Dendritic cell treated with granulocyte-macrophage colony-stimulating factor and Interleukin-4, amounts not matched to agents 40 ng/mL and 50 ng/mL, for 4 days (primary cell): ENCODE data around the gene HDAC11.

ENCODE experiments used
- H3K27ac Mint-ChIP-seq: one replicate; pipeline ENCODE4 v1.8.0; 2022; ENCODE audit warnings: mild to moderate bottlenecking, mixed read lengths
- H3K27me3 Mint-ChIP-seq: one replicate; pipeline ENCODE4 v1.8.0; 2022; ENCODE audit warnings: mild to moderate bottlenecking, mixed read lengths
- H3K36me3 Mint-ChIP-seq: one replicate; pipeline ENCODE4 v1.8.0; 2022; ENCODE audit warnings: low read depth, mixed read lengths
- H3K4me1 Mint-ChIP-seq: one replicate; pipeline ENCODE4 v1.8.0; 2022; ENCODE audit warnings: low read depth, mixed read lengths
- H3K4me3 Mint-ChIP-seq: one replicate; pipeline ENCODE4 v1.8.0; 2022; ENCODE audit warnings: mild to moderate bottlenecking, moderate library complexity, mixed read lengths
- H3K9me3 Mint-ChIP-seq: one replicate; pipeline ENCODE4 v1.8.0; 2022; ENCODE audit warnings: mixed read lengths
- intact Hi-C: fragments of 100-400 bp; cut with micrococcal nuclease; formaldehyde crosslinking; loops from one replicate; pipeline ENCODE4 v1.15.0; 2022

The HDAC11 gene

GRCh38 chr3:13524979-13525669 lies 45.0 kb downstream of the HDAC11 start:
- intact Hi-C loops: no loop called here
- Mint-ChIP-seq H3K4me3 (no peak overlapping the region), H3K4me1 (no peaks in the 10 kb centered on the region), H3K9me3 (no peaks in the 10 kb centered on the region), H3K27ac (no peak overlapping the region), H3K36me3 (no peaks in the 10 kb centered on the region), H3K27me3 (peaks cover 4% of the 10 kb centered on the region)

DNA sequence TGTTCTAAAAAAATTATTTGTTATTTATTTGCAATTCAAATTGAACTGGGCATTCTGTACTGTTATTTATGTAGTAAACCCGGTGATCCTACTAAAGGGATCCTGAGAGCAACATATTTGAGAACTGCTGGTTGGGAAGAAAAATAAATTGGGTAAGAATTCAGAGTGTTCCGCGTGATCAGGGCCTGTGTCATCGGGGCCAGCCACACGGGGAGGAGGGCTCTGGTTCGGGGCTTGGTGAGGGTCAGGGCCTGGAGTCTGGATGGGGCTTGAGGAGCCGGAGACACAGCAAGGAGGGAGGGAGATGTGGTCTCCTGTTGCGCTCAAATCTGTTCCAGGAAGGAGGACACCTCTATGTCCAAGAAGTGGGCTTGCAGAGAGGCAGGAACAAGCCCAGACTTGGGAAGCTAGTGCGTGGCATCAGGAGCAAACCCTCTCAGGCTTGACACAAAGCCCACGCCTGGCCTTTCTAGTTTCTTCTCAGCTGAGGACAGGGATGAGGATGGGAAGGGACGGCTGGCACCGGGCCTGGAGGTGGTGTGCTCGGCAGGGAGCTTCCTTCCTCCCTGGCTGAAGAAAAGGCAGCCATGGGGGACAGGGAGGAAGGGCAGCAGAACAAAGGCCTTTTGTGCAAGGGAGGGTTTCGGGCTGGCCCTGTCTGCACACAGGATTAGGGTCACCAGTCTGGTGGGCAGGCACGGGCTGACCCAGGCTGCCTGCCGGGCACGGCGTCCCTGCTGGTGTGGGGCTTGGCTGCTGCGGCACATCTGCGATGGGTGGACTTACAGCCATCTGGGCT lies 45.9 kb downstream of the HDAC11 start:
- no peak overlapping the region for H3K27ac Mint-ChIP-seq
- intact Hi-C loops: no loop called here
- no peak overlapping the region for H3K4me3 Mint-ChIP-seq
- H3K36me3 Mint-ChIP-seq: no peaks in the 10 kb centered on the region
- no peaks in the 10 kb centered on the region for H3K4me1 Mint-ChIP-seq
- H3K27me3 Mint-ChIP-seq: peaks cover 4% of the 10 kb centered on the region
- H3K9me3 Mint-ChIP-seq: no peaks in the 10 kb centered on the region

DNA sequence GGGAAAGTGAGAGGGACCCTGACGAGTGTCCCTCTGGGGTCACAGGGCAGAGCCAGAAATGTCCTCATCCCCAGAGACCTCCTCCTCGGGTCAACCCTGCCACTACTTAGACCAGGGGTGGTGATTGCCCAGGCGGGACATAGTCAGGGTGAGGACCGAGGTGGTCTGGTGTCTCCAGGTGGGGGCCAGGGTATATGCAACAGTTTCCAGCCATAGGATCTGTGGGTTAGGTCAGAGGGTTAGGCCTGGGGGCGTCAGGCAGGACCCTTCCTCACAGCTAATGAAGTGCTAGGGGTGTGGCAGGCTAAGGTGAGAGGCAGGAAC lies 46.5 kb downstream of the HDAC11 start:
- no peak overlapping the region for H3K4me3 Mint-ChIP-seq
- no peaks in the 10 kb centered on the region for H3K9me3 Mint-ChIP-seq
- peaks cover 4% of the 10 kb centered on the region for H3K27me3 Mint-ChIP-seq
- H3K4me1 Mint-ChIP-seq: no peaks in the 10 kb centered on the region
- intact Hi-C loops: no loop called here
- H3K36me3 Mint-ChIP-seq: no peaks in the 10 kb centered on the region
- no peak overlapping the region for H3K27ac Mint-ChIP-seq

- intact Hi-C loops: no loop called here
- H3K27ac Mint-ChIP-seq: no peak overlapping the region
- peaks cover 2% of the 10 kb centered on the region for H3K27me3 Mint-ChIP-seq
- no peaks in the 10 kb centered on the region for H3K36me3 Mint-ChIP-seq
- H3K9me3 Mint-ChIP-seq: no peaks in the 10 kb centered on the region
- H3K4me1 Mint-ChIP-seq: no peaks in the 10 kb centered on the region
- H3K4me3 Mint-ChIP-seq: no peak overlapping the region
Observed at GRCh38 chr3:13528217-13528867, 48.2 kb downstream of the HDAC11 start.

GRCh38 chr3:13529196-13530112 lies 49.3 kb downstream of the HDAC11 start:
- Mint-ChIP-seq H3K27me3 (peaks cover 2% of the 10 kb centered on the region), H3K9me3 (no peaks in the 10 kb centered on the region), H3K4me3 (no peak overlapping the region), H3K4me1 (no peaks in the 10 kb centered on the region), H3K27ac (no peak overlapping the region), H3K36me3 (no peaks in the 10 kb centered on the region)
- intact Hi-C loops: no loop called here

GRCh38 chr3:13530241-13531009 lies 50.3 kb downstream of the HDAC11 start:
- Mint-ChIP-seq H3K36me3 (no peaks in the 10 kb centered on the region), H3K27ac (no peak overlapping the region), H3K27me3 (peaks cover 2% of the 10 kb centered on the region), H3K4me1 (no peaks in the 10 kb centered on the region), H3K9me3 (no peaks in the 10 kb centered on the region), H3K4me3 (no peak overlapping the region)
- intact Hi-C loops: no loop called here

GRCh38 chr3:13532085-13532484 lies 52.0 kb downstream of the HDAC11 start:
- H3K4me1 Mint-ChIP-seq: peaks cover 6% of the 10 kb centered on the region
- no peaks in the 10 kb centered on the region for H3K9me3 Mint-ChIP-seq
- H3K27ac Mint-ChIP-seq: no peak overlapping the region
- H3K27me3 Mint-ChIP-seq: peaks cover 5% of the 10 kb centered on the region
- intact Hi-C loops: no loop called here
- H3K4me3 Mint-ChIP-seq: no peak overlapping the region
- no peaks in the 10 kb centered on the region for H3K36me3 Mint-ChIP-seq

- H3K27me3 Mint-ChIP-seq: peaks cover 5% of the 10 kb centered on the region
- H3K36me3 Mint-ChIP-seq: no peaks in the 10 kb centered on the region
- H3K27ac Mint-ChIP-seq: no peak overlapping the region
- H3K4me1 Mint-ChIP-seq: peaks cover 6% of the 10 kb centered on the region
- intact Hi-C loops: no loop called here
- H3K4me3 Mint-ChIP-seq: no peak overlapping the region
- no peaks in the 10 kb centered on the region for H3K9me3 Mint-ChIP-seq
Observed at GRCh38 chr3:13532631-13533030, 52.5 kb downstream of the HDAC11 start.

- intact Hi-C loops: no loop called here
- Mint-ChIP-seq H3K9me3 (no peaks in the 10 kb centered on the region), H3K27ac (no peak overlapping the region), H3K36me3 (no peaks in the 10 kb centered on the region), H3K27me3 (peaks cover 5% of the 10 kb centered on the region), H3K4me1 (peaks cover 6% of the 10 kb centered on the region), H3K4me3 (no peak overlapping the region)
Observed at GRCh38 chr3:13533885-13534301, 53.8 kb downstream of the HDAC11 start.

DNA sequence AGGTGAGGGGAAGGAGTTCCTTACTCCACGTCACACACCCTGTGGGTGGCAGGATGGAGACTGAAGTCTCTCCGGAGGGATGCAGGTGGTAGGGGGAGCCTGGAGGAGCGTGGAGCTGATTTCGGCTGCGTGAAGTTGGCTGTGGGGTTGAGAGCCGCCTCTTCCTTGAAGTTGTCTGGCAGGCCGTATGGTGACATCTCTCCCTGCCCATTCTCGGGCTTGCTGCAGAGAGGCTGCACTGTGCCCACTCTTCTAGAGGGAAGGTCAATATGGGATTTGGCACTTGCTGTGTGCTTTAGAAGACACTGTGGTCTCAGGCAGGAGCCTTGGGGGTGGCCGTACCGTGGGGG lies 55.4 kb downstream of the HDAC11 start:
- H3K27me3 Mint-ChIP-seq: peaks cover 5% of the 10 kb centered on the region
- no peaks in the 10 kb centered on the region for H3K9me3 Mint-ChIP-seq
- H3K27ac Mint-ChIP-seq: no peak overlapping the region
- H3K36me3 Mint-ChIP-seq: no peaks in the 10 kb centered on the region
- no peak overlapping the region for H3K4me3 Mint-ChIP-seq
- peaks cover 6% of the 10 kb centered on the region for H3K4me1 Mint-ChIP-seq
- intact Hi-C loops: no loop called here

GRCh38 chr3:13535905-13536304 lies 55.8 kb downstream of the HDAC11 start:
- peaks cover 5% of the 10 kb centered on the region for H3K27me3 Mint-ChIP-seq
- H3K36me3 Mint-ChIP-seq: no peaks in the 10 kb centered on the region
- no peak overlapping the region for H3K4me3 Mint-ChIP-seq
- no peaks in the 10 kb centered on the region for H3K9me3 Mint-ChIP-seq
- H3K4me1 Mint-ChIP-seq: peaks cover 6% of the 10 kb centered on the region
- H3K27ac Mint-ChIP-seq: no peak overlapping the region
- intact Hi-C loops: no loop called here

DNA sequence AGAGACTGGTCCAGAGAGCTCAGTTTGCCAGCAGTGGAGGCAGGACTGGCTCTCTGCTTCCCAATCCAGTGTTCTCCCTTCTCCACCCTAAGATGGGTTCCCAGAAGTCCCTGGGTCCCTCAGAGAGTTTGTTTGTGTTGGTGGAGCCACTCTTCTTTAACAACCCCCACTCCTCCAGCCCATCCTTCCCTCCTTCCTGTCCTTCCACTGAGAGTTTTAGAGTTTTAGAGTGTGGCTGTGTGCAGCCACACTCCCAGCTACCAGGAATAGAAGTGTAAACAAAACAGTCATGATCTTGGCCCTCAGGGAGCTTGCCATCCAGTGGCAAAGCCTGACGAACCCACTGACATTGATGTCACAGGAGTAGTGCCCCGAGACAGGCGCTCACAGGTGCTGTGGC lies 56.3 kb downstream of the HDAC11 start:
- peaks cover 6% of the 10 kb centered on the region for H3K4me1 Mint-ChIP-seq
- H3K9me3 Mint-ChIP-seq: no peaks in the 10 kb centered on the region
- H3K36me3 Mint-ChIP-seq: no peaks in the 10 kb centered on the region
- H3K27ac Mint-ChIP-seq: no peak overlapping the region
- H3K4me3 Mint-ChIP-seq: no peak overlapping the region
- intact Hi-C loops: no loop called here
- peaks cover 5% of the 10 kb centered on the region for H3K27me3 Mint-ChIP-seq

DNA sequence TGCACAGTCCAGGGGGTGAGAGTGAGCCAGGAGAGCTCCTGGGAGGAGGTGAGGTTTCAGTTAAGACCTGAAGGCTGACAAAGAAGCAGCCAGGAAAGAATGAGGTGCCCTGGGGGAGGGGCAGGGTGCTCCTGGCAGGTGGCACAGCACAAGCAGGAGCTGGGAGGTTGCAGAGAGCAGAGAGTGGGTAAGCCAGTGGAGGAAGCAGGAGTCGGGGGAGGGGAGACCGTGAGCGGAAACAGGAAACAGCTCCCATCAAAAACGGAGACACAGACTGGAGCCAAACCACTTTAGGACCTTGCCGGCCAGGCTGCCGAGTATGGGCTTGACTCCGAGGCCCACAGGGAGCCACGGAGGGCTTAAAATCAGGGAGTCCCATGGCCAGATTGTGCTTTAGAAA lies 56.7 kb downstream of the HDAC11 start:
- H3K27ac Mint-ChIP-seq: no peak overlapping the region
- H3K36me3 Mint-ChIP-seq: no peaks in the 10 kb centered on the region
- H3K9me3 Mint-ChIP-seq: no peaks in the 10 kb centered on the region
- peaks cover 6% of the 10 kb centered on the region for H3K27me3 Mint-ChIP-seq
- intact Hi-C loops: no loop called here
- peaks cover 6% of the 10 kb centered on the region for H3K4me1 Mint-ChIP-seq
- no peak overlapping the region for H3K4me3 Mint-ChIP-seq
